ENCODE results near the gene FIBCD1. TPM values are rescaled to one million over a fixed set of nuclear protein-coding genes. Genes with fewer than 3 reads are reported as not detected.

FIBCD1 gene
- total and polyA plus RNA-seq, 9 of the 15 experiments (the other 6 are each of a cell fraction or from before 2014, with no cell fraction given), result 0.53 to 1.2 (median 0.95) TPM; not detected in 4

DNA sequence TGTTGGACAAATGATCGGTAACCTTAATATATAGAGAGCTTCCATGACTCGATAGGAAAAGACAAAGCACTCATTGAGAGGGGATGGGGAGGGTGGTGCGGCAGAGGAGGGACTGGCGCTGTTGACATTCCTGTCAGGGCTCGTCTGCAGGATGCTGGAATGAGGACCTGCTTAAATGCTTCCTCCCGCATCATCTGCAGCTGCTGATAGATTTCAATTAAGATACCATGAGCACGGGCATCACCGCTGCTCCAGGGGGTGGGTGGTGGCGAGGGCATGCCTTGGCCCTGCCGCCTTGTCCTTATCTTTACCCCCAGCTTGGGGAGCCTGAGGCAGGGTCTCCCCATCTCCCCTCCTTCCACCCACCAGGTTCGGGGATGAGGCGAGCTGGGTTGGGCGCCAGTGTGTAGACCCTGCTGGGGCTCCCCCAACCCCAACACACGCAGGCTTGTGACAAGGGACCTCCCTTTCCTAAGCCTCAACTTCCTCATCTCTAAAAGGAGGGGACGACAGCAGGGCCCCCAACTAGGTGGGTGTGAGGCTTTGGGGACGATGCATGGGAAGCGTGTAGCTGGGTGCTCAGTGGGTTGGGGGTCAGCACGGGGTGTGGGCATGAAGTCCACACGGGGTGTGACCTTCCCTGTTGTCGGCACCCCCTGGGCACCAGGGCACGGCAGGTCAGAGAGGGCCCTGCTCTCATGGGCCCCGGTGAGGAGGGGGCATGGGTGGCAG is 30.7 kb downstream of the FIBCD1 start:
- BruUV-seq (replicated peaks), result no TSS peak
- Histone ChIP-seq H3K4me2 (ENCODE audit: insufficient read depth, low read length) (no peak overlapping the region), H4K20me1 (replicated peaks; ENCODE audit: control insufficient read depth, insufficient read depth, low read length) (peaks cover 67% of the 10 kb centered on the region), H3K9me1 (ENCODE audit: control insufficient read depth, insufficient read depth, low read length) (peaks cover 14% of the 10 kb centered on the region), H3K4me3 (no peak overlapping the region), H3K9me3 (replicated peaks; ENCODE audit: control insufficient read depth, insufficient read depth, low read depth, low read length) (no peaks in the 10 kb centered on the region), H3K36me3 (ENCODE audit: control insufficient read depth, insufficient read depth, low read length) (no peaks in the 10 kb centered on the region), H3K27me3 (ENCODE audit: control insufficient read depth in 2 of 2, insufficient read depth in 2 of 2, low read length in 2 of 2) (peaks cover 83 to 87% of the 10 kb centered on the region in 2 experiments), H2AFZ (ENCODE audit: low read depth, low read length) (no peak overlapping the region), H3K27ac (ENCODE audit: extremely low read depth, low read depth, low read length) (no peak overlapping the region), H3K79me2 (ENCODE audit: control insufficient read depth, insufficient read depth, low read length) (no peaks in the 10 kb centered on the region), H3K9ac (ENCODE audit: insufficient read depth in 1 of 2, low read depth in 2 of 2, low read length in 2 of 2) (peak overlapping the region in 1 of 2 experiments; percentile 0; a peak in 1 of 4 replicates), H3K4me1 (replicated peaks in 1 of 2; ENCODE audit: control insufficient read depth in 2 of 2, insufficient read depth in 2 of 2, low read length in 2 of 2) (peaks cover 0 to 49% of the 10 kb centered on the region in 2 experiments; a peak in 2 of 5 replicates)
- CTCF ChIA-PET (ENCODE audit: low intra/inter-chr PET ratio), result no interaction called here
- peak in 3 of 4 experiments; percentile 64 to 66 (median 65) for DNase-seq (ENCODE audit: extremely low read depth in 1 of 4, low spot score in 3 of 4)
- WGBS (ENCODE audit: insufficient coverage, low coverage, missing lambda C conversion rate), result 2% methylated on average over 22 of the region's 22 CpGs
- POLR2A ChIA-PET, result interaction anchor here (0.5 to 25.7 kb wide), 13 partner anchors 8 to 225 kb away, joined by 3 to 582 read pairs (median 3); partner anchors contain the start of gene QRFP
- in situ Hi-C loops (cut with MboI), result no loop called here
- ATAC-seq, result 0 out of 3 replicates have a peak, but pooled peaks have one; percentile 4
- intact Hi-C loops (cut with micrococcal nuclease), result no loop called here
- no peak for FAIRE-seq
- TF ChIP-seq NCOA6 (IDR thresholded peaks at IDR 0.05) (no peak), MCM3 (IDR thresholded peaks at IDR 0.05) (no peak), TCF7 (IDR thresholded peaks at IDR 0.05; ENCODE audit: borderline replicate concordance) (no peak), MYNN (IDR thresholded peaks at IDR 0.05) (no peak), MYNN (CRISPR knock-in tag; IDR thresholded peaks at IDR 0.05) (no peak), MAFF (IDR thresholded peaks at IDR 0.05; ENCODE audit: low read length) (0 out of 2 replicates have a peak, but pooled peaks have one; percentile 17), STAG1 (CRISPR knock-in tag; IDR thresholded peaks at IDR 0.05; ENCODE audit: borderline replicate concordance) (no peak), ZNF79 (CRISPR knock-in tag; IDR thresholded peaks at IDR 0.05; ENCODE audit: low read depth) (no peak), SUPT5H (IDR thresholded peaks at IDR 0.05) (no peak), SETDB1 (IDR thresholded peaks at IDR 0.05; ENCODE audit: low read length) (no peak), SMC3 (conservative IDR thresholded peaks at IDR 0.05; ENCODE audit: insufficient read depth, low read depth, low read length) (0 out of 2 replicates have a peak, but pooled peaks have one; percentile 5)
- TF ChIP-seq, protein P1, sequence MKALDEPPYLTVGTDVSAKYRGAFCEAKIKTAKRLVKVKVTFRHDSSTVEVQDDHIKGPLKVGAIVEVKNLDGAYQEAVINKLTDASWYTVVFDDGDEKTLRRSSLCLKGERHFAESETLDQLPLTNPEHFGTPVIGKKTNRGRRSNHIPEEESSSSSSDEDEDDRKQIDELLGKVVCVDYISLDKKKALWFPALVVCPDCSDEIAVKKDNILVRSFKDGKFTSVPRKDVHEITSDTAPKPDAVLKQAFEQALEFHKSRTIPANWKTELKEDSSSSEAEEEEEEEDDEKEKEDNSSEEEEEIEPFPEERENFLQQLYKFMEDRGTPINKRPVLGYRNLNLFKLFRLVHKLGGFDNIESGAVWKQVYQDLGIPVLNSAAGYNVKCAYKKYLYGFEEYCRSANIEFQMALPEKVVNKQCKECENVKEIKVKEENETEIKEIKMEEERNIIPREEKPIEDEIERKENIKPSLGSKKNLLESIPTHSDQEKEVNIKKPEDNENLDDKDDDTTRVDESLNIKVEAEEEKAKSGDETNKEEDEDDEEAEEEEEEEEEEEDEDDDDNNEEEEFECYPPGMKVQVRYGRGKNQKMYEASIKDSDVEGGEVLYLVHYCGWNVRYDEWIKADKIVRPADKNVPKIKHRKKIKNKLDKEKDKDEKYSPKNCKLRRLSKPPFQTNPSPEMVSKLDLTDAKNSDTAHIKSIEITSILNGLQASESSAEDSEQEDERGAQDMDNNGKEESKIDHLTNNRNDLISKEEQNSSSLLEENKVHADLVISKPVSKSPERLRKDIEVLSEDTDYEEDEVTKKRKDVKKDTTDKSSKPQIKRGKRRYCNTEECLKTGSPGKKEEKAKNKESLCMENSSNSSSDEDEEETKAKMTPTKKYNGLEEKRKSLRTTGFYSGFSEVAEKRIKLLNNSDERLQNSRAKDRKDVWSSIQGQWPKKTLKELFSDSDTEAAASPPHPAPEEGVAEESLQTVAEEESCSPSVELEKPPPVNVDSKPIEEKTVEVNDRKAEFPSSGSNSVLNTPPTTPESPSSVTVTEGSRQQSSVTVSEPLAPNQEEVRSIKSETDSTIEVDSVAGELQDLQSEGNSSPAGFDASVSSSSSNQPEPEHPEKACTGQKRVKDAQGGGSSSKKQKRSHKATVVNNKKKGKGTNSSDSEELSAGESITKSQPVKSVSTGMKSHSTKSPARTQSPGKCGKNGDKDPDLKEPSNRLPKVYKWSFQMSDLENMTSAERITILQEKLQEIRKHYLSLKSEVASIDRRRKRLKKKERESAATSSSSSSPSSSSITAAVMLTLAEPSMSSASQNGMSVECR (CRISPR knock-in tag; IDR thresholded peaks at IDR 0.05), result no peak
- TF ChIP-seq, protein P2, sequence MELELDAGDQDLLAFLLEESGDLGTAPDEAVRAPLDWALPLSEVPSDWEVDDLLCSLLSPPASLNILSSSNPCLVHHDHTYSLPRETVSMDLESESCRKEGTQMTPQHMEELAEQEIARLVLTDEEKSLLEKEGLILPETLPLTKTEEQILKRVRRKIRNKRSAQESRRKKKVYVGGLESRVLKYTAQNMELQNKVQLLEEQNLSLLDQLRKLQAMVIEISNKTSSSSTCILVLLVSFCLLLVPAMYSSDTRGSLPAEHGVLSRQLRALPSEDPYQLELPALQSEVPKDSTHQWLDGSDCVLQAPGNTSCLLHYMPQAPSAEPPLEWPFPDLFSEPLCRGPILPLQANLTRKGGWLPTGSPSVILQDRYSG (tag; conservative IDR thresholded peaks at IDR 0.05; ENCODE audit: low read depth), result no peak
- TF ChIP-seq, protein P3, sequence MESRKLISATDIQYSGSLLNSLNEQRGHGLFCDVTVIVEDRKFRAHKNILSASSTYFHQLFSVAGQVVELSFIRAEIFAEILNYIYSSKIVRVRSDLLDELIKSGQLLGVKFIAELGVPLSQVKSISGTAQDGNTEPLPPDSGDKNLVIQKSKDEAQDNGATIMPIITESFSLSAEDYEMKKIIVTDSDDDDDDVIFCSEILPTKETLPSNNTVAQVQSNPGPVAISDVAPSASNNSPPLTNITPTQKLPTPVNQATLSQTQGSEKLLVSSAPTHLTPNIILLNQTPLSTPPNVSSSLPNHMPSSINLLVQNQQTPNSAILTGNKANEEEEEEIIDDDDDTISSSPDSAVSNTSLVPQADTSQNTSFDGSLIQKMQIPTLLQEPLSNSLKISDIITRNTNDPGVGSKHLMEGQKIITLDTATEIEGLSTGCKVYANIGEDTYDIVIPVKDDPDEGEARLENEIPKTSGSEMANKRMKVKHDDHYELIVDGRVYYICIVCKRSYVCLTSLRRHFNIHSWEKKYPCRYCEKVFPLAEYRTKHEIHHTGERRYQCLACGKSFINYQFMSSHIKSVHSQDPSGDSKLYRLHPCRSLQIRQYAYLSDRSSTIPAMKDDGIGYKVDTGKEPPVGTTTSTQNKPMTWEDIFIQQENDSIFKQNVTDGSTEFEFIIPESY (CRISPR knock-in tag; IDR thresholded peaks at IDR 0.05), result no peak

Measured in K562 (cell line).